OCI-LY1 (cell line): ENCODE measurements around the gene SPOCD1.

Source experiments
- EZH2 ChIP-seq: fragments of 200-600 bp; sonication (generic), shearing (Covaris generic); IDR thresholded peaks from 2 replicates; pipeline ENCODE4 v1.8.0; 2017; ENCODE audit warnings: borderline replicate concordance, mixed run types, mild to moderate bottlenecking, antibody characterized with exemption, low read length, moderate library complexity, mixed read lengths
- TF ChIP-seq, protein P1 (sequence below): fragments of 200-600 bp; sonication (generic), shearing (Covaris generic); IDR thresholded peaks from 2 replicates; pipeline ENCODE4 v1.5.1; 2017; ENCODE audit warnings: mild to moderate bottlenecking, antibody characterized with exemption, low read length, moderate library complexity, mixed read lengths

DNA sequence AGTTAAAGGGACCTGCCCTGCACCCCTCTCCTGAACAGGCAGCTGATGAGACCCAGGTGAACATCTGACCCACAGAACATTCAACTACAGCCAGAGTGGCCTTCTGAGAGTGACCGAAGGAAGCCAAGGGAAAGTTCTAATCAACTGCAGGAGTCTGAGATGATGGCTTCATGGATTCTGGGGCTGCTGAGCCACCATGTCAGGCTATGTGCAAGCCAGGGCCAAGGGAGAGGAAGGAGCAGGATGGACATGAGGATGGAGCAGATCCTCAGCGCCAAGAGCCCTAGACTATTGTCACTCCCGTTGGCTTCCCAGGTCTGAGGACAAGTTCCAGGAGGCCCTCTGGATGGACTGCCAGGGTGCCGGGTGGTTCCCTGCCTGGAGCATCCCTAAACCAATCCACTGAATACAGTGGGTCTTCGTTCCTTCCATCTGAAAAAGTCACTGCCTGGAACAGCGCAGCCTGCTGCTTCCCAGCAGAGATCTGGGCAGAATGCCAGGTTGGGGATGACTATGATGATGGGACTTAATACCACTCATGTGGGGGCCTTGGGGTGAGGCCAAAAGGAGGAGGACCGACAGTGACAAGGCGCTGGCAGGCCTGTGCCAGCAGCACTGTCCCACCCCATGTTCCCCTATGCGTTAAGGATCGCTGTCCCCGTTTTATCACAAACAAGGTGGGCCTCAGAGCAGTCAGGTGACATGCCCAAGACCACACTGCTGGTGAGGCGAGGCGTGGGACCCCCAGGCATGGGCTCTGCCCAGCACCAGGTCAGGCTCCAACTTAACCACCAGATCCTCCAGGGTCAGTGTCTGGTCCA lies 19.8 kb downstream of the SPOCD1 start:
- TF ChIP-seq, protein P1, sequence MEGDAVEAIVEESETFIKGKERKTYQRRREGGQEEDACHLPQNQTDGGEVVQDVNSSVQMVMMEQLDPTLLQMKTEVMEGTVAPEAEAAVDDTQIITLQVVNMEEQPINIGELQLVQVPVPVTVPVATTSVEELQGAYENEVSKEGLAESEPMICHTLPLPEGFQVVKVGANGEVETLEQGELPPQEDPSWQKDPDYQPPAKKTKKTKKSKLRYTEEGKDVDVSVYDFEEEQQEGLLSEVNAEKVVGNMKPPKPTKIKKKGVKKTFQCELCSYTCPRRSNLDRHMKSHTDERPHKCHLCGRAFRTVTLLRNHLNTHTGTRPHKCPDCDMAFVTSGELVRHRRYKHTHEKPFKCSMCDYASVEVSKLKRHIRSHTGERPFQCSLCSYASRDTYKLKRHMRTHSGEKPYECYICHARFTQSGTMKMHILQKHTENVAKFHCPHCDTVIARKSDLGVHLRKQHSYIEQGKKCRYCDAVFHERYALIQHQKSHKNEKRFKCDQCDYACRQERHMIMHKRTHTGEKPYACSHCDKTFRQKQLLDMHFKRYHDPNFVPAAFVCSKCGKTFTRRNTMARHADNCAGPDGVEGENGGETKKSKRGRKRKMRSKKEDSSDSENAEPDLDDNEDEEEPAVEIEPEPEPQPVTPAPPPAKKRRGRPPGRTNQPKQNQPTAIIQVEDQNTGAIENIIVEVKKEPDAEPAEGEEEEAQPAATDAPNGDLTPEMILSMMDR: no peak
- no peak for TF ChIP-seq EZH2
